Mesendoderm (in vitro differentiated cells): ENCODE measurements around the gene CADM1.

Source experiments
- DNase-seq: peaks from one replicate; pipeline ENCODE4 v3.0.0; 2013
- H2AK5ac ChIP-seq: 2 replicates; pipeline ENCODE4 v1.6.1; 2013; ENCODE audit warnings: low read length, inconsistent platforms
- H2BK120ac ChIP-seq: 2 replicates; pipeline ENCODE4 v1.6.1; 2013; ENCODE audit warnings: low read depth, mild to moderate bottlenecking, low read length, moderate library complexity, mixed read lengths
- H2BK15ac ChIP-seq: replicated peaks from 2 replicates; pipeline ENCODE4 v1.6.1; 2013; ENCODE audit warnings: low read depth, mild to moderate bottlenecking, moderate library complexity
- H2BK5ac ChIP-seq: 2 replicates; pipeline ENCODE4 v1.6.1; 2013; ENCODE audit warnings: low read length, inconsistent platforms
- H3K18ac ChIP-seq: 2 replicates; pipeline ENCODE4 v1.6.1; 2013; ENCODE audit warnings: mild to moderate bottlenecking, low read length, mixed read lengths
- H3K23ac ChIP-seq: one replicate; pipeline ENCODE4 v1.6.1; 2013; ENCODE audit warnings: low read length
- H3K27ac ChIP-seq: 2 replicates; pipeline ENCODE4 v1.5.1; 2013; ENCODE audit warnings: low read depth, mild to moderate bottlenecking, inconsistent platforms, low read length, moderate library complexity
- H3K27me3 ChIP-seq: 2 replicates; pipeline ENCODE4 v1.6.1; 2013; ENCODE audit warnings: low read length, control low read depth, mild to moderate bottlenecking, inconsistent platforms; ENCODE audit not compliant: insufficient read depth, poor library complexity
- H3K36me3 ChIP-seq: 2 replicates; pipeline ENCODE4 v1.6.1; 2013; ENCODE audit warnings: low read length, inconsistent platforms; ENCODE audit not compliant: control insufficient read depth, insufficient read depth
- H3K4ac ChIP-seq: one replicate; pipeline ENCODE4 v1.6.1; 2013; ENCODE audit warnings: low read depth, mild to moderate bottlenecking, low read length, moderate library complexity
- H3K4me1 ChIP-seq: 2 replicates; pipeline ENCODE4 v1.6.1; 2013; ENCODE audit warnings: low read depth, low read length, inconsistent platforms; ENCODE audit not compliant: control insufficient read depth
- H3K4me2 ChIP-seq: 2 replicates; pipeline ENCODE4 v1.6.1; 2013; ENCODE audit warnings: low read length
- H3K4me3 ChIP-seq: 2 replicates; pipeline ENCODE4 v1.5.1; 2013; ENCODE audit warnings: mild to moderate bottlenecking, low read length
- H3K56ac ChIP-seq: one replicate; pipeline ENCODE4 v1.6.1; 2013; ENCODE audit warnings: low read length
- H3K79me1 ChIP-seq: 2 replicates; pipeline ENCODE4 v1.6.1; 2013; ENCODE audit warnings: low read length, inconsistent platforms
- H3K79me2 ChIP-seq: 2 replicates; pipeline ENCODE4 v1.6.1; 2013; ENCODE audit warnings: mild to moderate bottlenecking, low read length; ENCODE audit not compliant: control insufficient read depth, insufficient read depth
- H3K9ac ChIP-seq: 2 replicates; pipeline ENCODE4 v1.6.1; 2013; ENCODE audit warnings: low read length, inconsistent platforms
- H4K5ac ChIP-seq: one replicate; pipeline ENCODE4 v1.6.1; 2013; ENCODE audit warnings: low read length
- H4K8ac ChIP-seq: one replicate; pipeline ENCODE4 v1.6.1; 2013; ENCODE audit warnings: low read depth, mild to moderate bottlenecking, control low read depth, low read length, moderate library complexity
- WGBS: extraction: QIAGEN DNeasy Blood & Tissue Kit; methylation state at CpG from one replicate; pipeline ENCODE4 v1.1.7; 2013; ENCODE audit warnings: low lambda C conversion rate, missing lambda C conversion rate; ENCODE audit not compliant: insufficient coverage; ENCODE audit errors: extremely low coverage; 5-methylcytosine and 5-hydroxymethylcytosine counted together

The CADM1 gene

GRCh38 chr11:115409691-115410220, 94.5 kb downstream of the CADM1 start:
- Histone ChIP-seq H3K27ac (no peak overlapping the region), H2BK5ac (no peak overlapping the region), H3K4me1 (no peaks in the 10 kb centered on the region), H3K4ac (no peak overlapping the region), H3K36me3 (no peaks in the 10 kb centered on the region), H4K8ac (no peak overlapping the region), H3K56ac (no peak overlapping the region), H3K27me3 (no peaks in the 10 kb centered on the region), H2BK15ac (no peak overlapping the region), H3K9ac (no peak overlapping the region), H3K23ac (no peak overlapping the region), H3K4me2 (no peak overlapping the region), H3K79me1 (no peaks in the 10 kb centered on the region), H3K18ac (no peak overlapping the region), H4K5ac (no peak overlapping the region), H2AK5ac (no peak overlapping the region), H2BK120ac (no peak overlapping the region), H3K79me2 (no peaks in the 10 kb centered on the region), H3K4me3 (no peak overlapping the region)
- WGBS: no CpG with 5 or more reads among the region's 4 CpGs
- DNase-seq: no peak

GRCh38 chr11:115409116-115409670, 95.0 kb downstream of the CADM1 start:
- Histone ChIP-seq H2BK5ac (no peak overlapping the region), H3K36me3 (no peaks in the 10 kb centered on the region), H2AK5ac (no peak overlapping the region), H4K8ac (no peak overlapping the region), H3K4me2 (no peak overlapping the region), H4K5ac (no peak overlapping the region), H3K56ac (no peak overlapping the region), H3K23ac (no peak overlapping the region), H3K4ac (no peak overlapping the region), H3K27ac (no peak overlapping the region), H3K4me1 (no peaks in the 10 kb centered on the region), H3K79me2 (no peaks in the 10 kb centered on the region), H2BK15ac (no peak overlapping the region), H3K4me3 (no peak overlapping the region), H3K27me3 (no peaks in the 10 kb centered on the region), H2BK120ac (no peak overlapping the region), H3K18ac (no peak overlapping the region), H3K79me1 (no peaks in the 10 kb centered on the region), H3K9ac (no peak overlapping the region)
- no CpG with 5 or more reads among the region's 4 CpGs for WGBS
- no peak for DNase-seq

- Histone ChIP-seq H4K5ac (no peak overlapping the region), H3K79me1 (no peaks in the 10 kb centered on the region), H3K4me2 (no peak overlapping the region), H3K9ac (no peak overlapping the region), H3K23ac (no peak overlapping the region), H2BK15ac (no peak overlapping the region), H4K8ac (no peak overlapping the region), H3K27ac (no peak overlapping the region), H3K79me2 (no peaks in the 10 kb centered on the region), H3K56ac (no peak overlapping the region), H3K4me3 (no peak overlapping the region), H3K27me3 (no peaks in the 10 kb centered on the region), H3K4ac (no peak overlapping the region), H2AK5ac (no peak overlapping the region), H3K36me3 (no peaks in the 10 kb centered on the region), H3K4me1 (no peaks in the 10 kb centered on the region), H2BK120ac (no peak overlapping the region), H2BK5ac (no peak overlapping the region), H3K18ac (no peak overlapping the region)
- no peak for DNase-seq
- no CpG with 5 or more reads among the region's 3 CpGs for WGBS
Measured at GRCh38 chr11:115408036-115408921, 95.9 kb downstream of the CADM1 start.

GRCh38 chr11:115407496-115407895, 96.7 kb downstream of the CADM1 start:
- Histone ChIP-seq H3K9ac (no peak overlapping the region), H3K56ac (no peak overlapping the region), H3K4me3 (no peak overlapping the region), H3K4me2 (no peak overlapping the region), H2BK120ac (no peak overlapping the region), H3K79me2 (no peaks in the 10 kb centered on the region), H3K27me3 (no peaks in the 10 kb centered on the region), H2BK5ac (no peak overlapping the region), H3K4me1 (no peaks in the 10 kb centered on the region), H2BK15ac (no peak overlapping the region), H2AK5ac (no peak overlapping the region), H3K4ac (no peak overlapping the region), H4K5ac (no peak overlapping the region), H3K36me3 (no peaks in the 10 kb centered on the region), H4K8ac (no peak overlapping the region), H3K27ac (no peak overlapping the region), H3K18ac (no peak overlapping the region), H3K23ac (no peak overlapping the region), H3K79me1 (no peaks in the 10 kb centered on the region)
- WGBS: no CpG with 5 or more reads among the region's 5 CpGs
- no peak for DNase-seq

GRCh38 chr11:115406404-115406803, 97.8 kb downstream of the CADM1 start:
- Histone ChIP-seq H3K4me3 (no peak overlapping the region), H4K5ac (no peak overlapping the region), H3K23ac (no peak overlapping the region), H3K56ac (no peak overlapping the region), H4K8ac (no peak overlapping the region), H3K4ac (no peak overlapping the region), H3K18ac (no peak overlapping the region), H2BK15ac (no peak overlapping the region), H3K4me2 (no peak overlapping the region), H2BK120ac (no peak overlapping the region), H3K27ac (no peak overlapping the region), H3K9ac (no peak overlapping the region), H2BK5ac (no peak overlapping the region), H3K36me3 (no peaks in the 10 kb centered on the region), H3K27me3 (no peaks in the 10 kb centered on the region), H3K79me2 (no peaks in the 10 kb centered on the region), H3K79me1 (no peaks in the 10 kb centered on the region), H3K4me1 (no peaks in the 10 kb centered on the region), H2AK5ac (no peak overlapping the region)
- DNase-seq: no peak
- WGBS: no CpG with 5 or more reads among the region's 4 CpGs
